ENCODE results near the gene TTR. TPM values are rescaled to one million over a fixed set of nuclear protein-coding genes. Genes with fewer than 3 reads are reported as not detected.

Gene TTR
- total and polyA plus RNA-seq, 2 of the 13 experiments (the other 11 are each of a cell fraction or from before 2014, with no cell fraction given) = 91.3 to 496 TPM

GRCh38 chr18:31558567-31558966 lies 33.1 kb upstream of the TTR start (continued):
- TF ChIP-seq ZNF331 (CRISPR knock-in tag; IDR thresholded peaks at IDR 0.05) = peak; percentile 63; the same call in 1 of the 2 replicates
- peak; percentile 44; the same call in 1 of the 2 replicates for TF ChIP-seq MIER3 (CRISPR knock-in tag; IDR thresholded peaks at IDR 0.05; ENCODE audit: borderline replicate concordance)
- TF ChIP-seq TCF12 (IDR thresholded peaks at IDR 0.05) = no peak
- no peak for TF ChIP-seq TCF12 (CRISPR knock-in tag; IDR thresholded peaks at IDR 0.05)
- peak; percentile 45; the same call in 1 of the 2 replicates for TF ChIP-seq ZNF205 (CRISPR knock-in tag; IDR thresholded peaks at IDR 0.05)
- TF ChIP-seq HOXD1 (CRISPR knock-in tag; IDR thresholded peaks at IDR 0.05) = 0 out of 2 replicates have a peak, but pooled peaks have one; percentile 42
- no peak for TF ChIP-seq PHF5A (CRISPR knock-in tag; IDR thresholded peaks at IDR 0.05; ENCODE audit: low read depth, unreplicated experiment)
- no peak for TF ChIP-seq ZNF224 (CRISPR knock-in tag; IDR thresholded peaks at IDR 0.05)
- 0 out of 2 replicates have a peak, but pooled peaks have one; percentile 37 for TF ChIP-seq ZFP90 (CRISPR knock-in tag; IDR thresholded peaks at IDR 0.05; ENCODE audit: borderline replicate concordance)
- no peak for TF ChIP-seq TOPORS (CRISPR knock-in tag; IDR thresholded peaks at IDR 0.05)
- peak; percentile 89; the same call in 1 of the 2 replicates for TF ChIP-seq FOXK1 (CRISPR knock-in tag; IDR thresholded peaks at IDR 0.05; ENCODE audit: borderline replicate concordance, low read depth)
- peak; percentile 82; the same call in 1 of the 2 replicates for TF ChIP-seq FOXJ3 (CRISPR knock-in tag; IDR thresholded peaks at IDR 0.05; ENCODE audit: borderline replicate concordance)
- TF ChIP-seq ARHGAP35 (CRISPR knock-in tag; IDR thresholded peaks at IDR 0.05; ENCODE audit: borderline replicate concordance) = no peak
- no peak for TF ChIP-seq ZNF30 (CRISPR knock-in tag; IDR thresholded peaks at IDR 0.05)
- no peak for TF ChIP-seq SMAD9 (CRISPR knock-in tag; IDR thresholded peaks at IDR 0.05)
- TF ChIP-seq, protein P1, sequence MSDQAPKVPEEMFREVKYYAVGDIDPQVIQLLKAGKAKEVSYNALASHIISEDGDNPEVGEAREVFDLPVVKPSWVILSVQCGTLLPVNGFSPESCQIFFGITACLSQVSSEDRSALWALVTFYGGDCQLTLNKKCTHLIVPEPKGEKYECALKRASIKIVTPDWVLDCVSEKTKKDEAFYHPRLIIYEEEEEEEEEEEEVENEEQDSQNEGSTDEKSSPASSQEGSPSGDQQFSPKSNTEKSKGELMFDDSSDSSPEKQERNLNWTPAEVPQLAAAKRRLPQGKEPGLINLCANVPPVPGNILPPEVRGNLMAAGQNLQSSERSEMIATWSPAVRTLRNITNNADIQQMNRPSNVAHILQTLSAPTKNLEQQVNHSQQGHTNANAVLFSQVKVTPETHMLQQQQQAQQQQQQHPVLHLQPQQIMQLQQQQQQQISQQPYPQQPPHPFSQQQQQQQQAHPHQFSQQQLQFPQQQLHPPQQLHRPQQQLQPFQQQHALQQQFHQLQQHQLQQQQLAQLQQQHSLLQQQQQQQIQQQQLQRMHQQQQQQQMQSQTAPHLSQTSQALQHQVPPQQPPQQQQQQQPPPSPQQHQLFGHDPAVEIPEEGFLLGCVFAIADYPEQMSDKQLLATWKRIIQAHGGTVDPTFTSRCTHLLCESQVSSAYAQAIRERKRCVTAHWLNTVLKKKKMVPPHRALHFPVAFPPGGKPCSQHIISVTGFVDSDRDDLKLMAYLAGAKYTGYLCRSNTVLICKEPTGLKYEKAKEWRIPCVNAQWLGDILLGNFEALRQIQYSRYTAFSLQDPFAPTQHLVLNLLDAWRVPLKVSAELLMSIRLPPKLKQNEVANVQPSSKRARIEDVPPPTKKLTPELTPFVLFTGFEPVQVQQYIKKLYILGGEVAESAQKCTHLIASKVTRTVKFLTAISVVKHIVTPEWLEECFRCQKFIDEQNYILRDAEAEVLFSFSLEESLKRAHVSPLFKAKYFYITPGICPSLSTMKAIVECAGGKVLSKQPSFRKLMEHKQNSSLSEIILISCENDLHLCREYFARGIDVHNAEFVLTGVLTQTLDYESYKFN (CRISPR knock-in tag; conservative IDR thresholded peaks at IDR 0.05) = peak; percentile 69
- TF ChIP-seq TCF7 (IDR thresholded peaks at IDR 0.05; ENCODE audit: low read depth) = no peak
- TF ChIP-seq THRA (CRISPR knock-in tag; IDR thresholded peaks at IDR 0.05; ENCODE audit: borderline replicate concordance) = peak; percentile 42; the same call in 1 of the 2 replicates
- no peak for TF ChIP-seq ZSCAN21 (CRISPR knock-in tag; IDR thresholded peaks at IDR 0.05; ENCODE audit: borderline replicate concordance)
- no peak for TF ChIP-seq ZNF451 (CRISPR knock-in tag; IDR thresholded peaks at IDR 0.05)
- TF ChIP-seq ZNF687 (CRISPR knock-in tag; IDR thresholded peaks at IDR 0.05) = no peak

Measured in HepG2 (cell line).